IgD-negative memory B cell (primary cell): ENCODE results near the gene SPRR2F. TPM values are rescaled to one million over a fixed set of nuclear protein-coding genes. Genes with fewer than 3 reads are reported as not detected.
"Not testable (repeated sequence)": the region's sequence is repeated elsewhere in the genome, so short reads cannot be mapped to it uniquely, and the experiment has no call there.

Experiments
- H3K27ac Mint-ChIP-seq, 3 donors: one replicate each; pipeline ENCODE4 v1.8.0; 2020 to 2022; ENCODE audit warnings: mild to moderate bottlenecking in 3 of 3, mixed read lengths in 3 of 3, moderate library complexity in 1 of 3
- H3K27me3 Mint-ChIP-seq: one replicate; pipeline ENCODE4 v1.8.0; 2021; ENCODE audit warnings: mixed read lengths
- H3K36me3 Mint-ChIP-seq: one replicate; pipeline ENCODE4 v1.8.0; 2020; ENCODE audit warnings: mild to moderate bottlenecking, mixed read lengths
- H3K4me1 Mint-ChIP-seq, 3 donors: one replicate each; pipeline ENCODE4 v1.8.0; 2020 to 2022; ENCODE audit warnings: mixed read lengths in 3 of 3, mild to moderate bottlenecking in 1 of 3
- H3K4me3 Mint-ChIP-seq, 4 donors: one replicate each; pipeline ENCODE4 v1.8.0; 2020 to 2022; ENCODE audit warnings: mild to moderate bottlenecking in 4 of 4, mixed read lengths in 4 of 4, moderate library complexity in 3 of 4
- H3K9me3 Mint-ChIP-seq, 3 donors: one replicate each; pipeline ENCODE4 v1.8.0; 2020 to 2021; ENCODE audit warnings: mixed read lengths in 3 of 3, mild to moderate bottlenecking in 1 of 3
- polyA plus RNA-seq: library from polyadenylated mRNA; unstranded; fragments of 300-500 nt; fragmentation: Illumina TruSeq; gene quantifications from one replicate; pipeline ENCODE4 v1.2.3, GENCODE V29; 2021

The SPRR2F gene
- polyA plus RNA-seq, 1 donor from 2014 or later = not detected

DNA sequence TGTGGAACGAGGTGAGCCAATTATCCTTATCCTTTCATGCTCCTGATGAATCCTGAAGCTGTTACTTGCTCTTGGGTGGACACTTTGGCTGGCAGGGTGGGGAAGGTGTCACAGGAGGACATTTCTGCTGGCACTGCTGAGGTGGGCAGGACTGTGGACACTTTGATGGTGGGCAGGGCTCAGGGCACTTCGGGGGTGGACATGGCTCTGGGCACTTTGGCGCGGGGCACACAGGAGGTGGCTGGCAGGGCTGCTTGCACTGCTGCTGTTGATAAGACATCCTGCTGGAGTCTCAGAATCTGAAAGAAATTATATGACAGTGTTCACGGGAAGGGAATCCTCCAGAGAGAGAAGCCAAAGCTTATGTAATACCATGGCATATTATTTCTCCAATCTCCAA is 862 bp downstream of the SPRR2F start:
- not testable (repeated sequence) for H3K27me3 Mint-ChIP-seq, H3K4me1 Mint-ChIP-seq, H3K36me3 Mint-ChIP-seq, H3K4me3 Mint-ChIP-seq, H3K9me3 Mint-ChIP-seq, H3K27ac Mint-ChIP-seq

DNA sequence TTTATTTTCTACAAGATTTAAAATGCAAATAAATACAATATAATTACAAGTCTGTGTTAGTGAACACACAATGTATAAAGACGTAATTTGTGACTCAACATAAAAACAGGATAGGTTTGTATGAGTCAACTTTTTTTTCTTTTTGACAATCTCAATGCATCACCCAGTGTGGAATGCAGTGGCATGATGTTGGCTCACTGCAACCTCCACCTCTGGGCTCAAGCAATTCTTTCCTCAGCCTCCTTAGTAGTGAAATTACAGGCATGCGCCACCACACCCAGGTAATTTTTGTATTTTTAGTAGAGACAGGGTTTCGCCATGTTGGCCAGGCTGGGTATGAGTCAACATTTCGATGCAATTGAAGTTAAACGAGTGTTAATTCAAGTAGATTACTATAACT is 13.1 kb downstream of the SPRR2F start:
- Mint-ChIP-seq H3K4me3 (no peak overlapping the region), H3K36me3 (no peaks in the 10 kb centered on the region), H3K27me3 (peaks cover 12% of the 10 kb centered on the region), H3K4me1 (no peaks in the 10 kb centered on the region), H3K9me3 (peaks cover 4 to 7% (median 6%) of the 10 kb centered on the region in 3 donors), H3K27ac (no peak overlapping the region)

DNA sequence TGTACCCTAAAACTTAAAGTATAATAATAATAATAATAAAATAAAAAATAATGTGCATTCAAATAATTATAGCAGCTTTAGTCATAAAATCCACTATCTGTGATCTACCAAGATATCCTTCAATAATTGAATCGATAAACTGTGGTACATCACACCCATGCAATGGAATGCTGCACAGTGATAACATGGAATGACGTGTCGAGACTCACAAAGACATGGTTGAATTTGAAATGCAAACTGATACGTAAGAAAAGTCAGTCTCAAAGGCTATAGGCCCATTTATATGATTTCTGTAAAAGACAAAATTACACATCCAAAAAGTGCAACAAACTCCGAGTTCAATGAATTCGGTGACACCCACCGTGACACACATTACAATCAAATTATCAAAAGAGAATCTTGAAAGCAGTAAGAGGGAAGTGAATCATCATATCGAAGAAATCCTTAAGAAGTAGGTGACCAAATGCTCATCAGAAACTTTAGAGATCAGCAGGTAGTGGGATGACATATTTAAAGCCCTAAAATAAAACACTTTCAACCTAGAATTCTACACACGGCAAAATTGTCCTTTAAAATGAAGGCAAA is 13.8 kb downstream of the SPRR2F start:
- Mint-ChIP-seq H3K9me3 (peaks cover under 1 to 6% (median 2%) of the 10 kb centered on the region in 3 donors), H3K4me3 (peak overlapping the region in 1 of 4 donors; percentile 63), H3K36me3 (no peaks in the 10 kb centered on the region), H3K27ac (no peak overlapping the region), H3K27me3 (peaks cover 12% of the 10 kb centered on the region), H3K4me1 (no peaks in the 10 kb centered on the region)

DNA sequence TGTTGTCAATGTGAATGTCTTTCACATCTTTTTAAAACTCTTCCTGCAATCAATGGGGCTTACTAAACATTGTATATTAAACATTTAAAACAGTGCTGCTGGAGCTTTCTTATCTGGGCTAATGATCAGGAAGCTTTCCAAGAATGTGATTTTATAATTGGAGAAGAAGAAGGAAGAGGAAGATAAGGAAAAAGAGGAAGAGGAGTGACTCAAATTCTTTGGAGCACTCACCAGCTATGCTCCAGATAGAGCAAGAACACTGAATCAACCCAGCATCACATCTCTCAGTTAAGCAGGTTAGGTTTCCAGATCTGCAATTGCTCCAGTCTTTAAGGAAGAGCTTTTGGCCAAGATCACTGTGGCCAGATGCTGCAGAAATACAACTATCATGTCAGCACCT is 17.6 kb downstream of the SPRR2F start:
- no peaks in the 10 kb centered on the region for H3K4me1 Mint-ChIP-seq
- no peaks in the 10 kb centered on the region for H3K36me3 Mint-ChIP-seq
- peaks cover 12% of the 10 kb centered on the region for H3K27me3 Mint-ChIP-seq
- H3K4me3 Mint-ChIP-seq = no peak overlapping the region
- no peak overlapping the region for H3K27ac Mint-ChIP-seq
- peaks cover 0 to 3% (median 0%) of the 10 kb centered on the region in 3 donors for H3K9me3 Mint-ChIP-seq

GRCh38 chr1:153094426-153094825 is 18.9 kb downstream of the SPRR2F start, which contains the start of gene SPRR2E:
Gene SPRR2E (minus strand): TSS chr1:153094526. CDS start chr1:153093751, 775 bp downstream.
- Mint-ChIP-seq H3K27me3 (peaks cover 6% of the 10 kb centered on the region), H3K36me3 (no peaks in the 10 kb centered on the region), H3K4me3 (no peak within 1 kb of the TSS), H3K27ac (no peak within 1 kb of the TSS), H3K9me3 (peaks cover 0 to 3% (median 0%) of the 10 kb centered on the region in 3 donors), H3K4me1 (no peaks in the 10 kb centered on the region)

DNA sequence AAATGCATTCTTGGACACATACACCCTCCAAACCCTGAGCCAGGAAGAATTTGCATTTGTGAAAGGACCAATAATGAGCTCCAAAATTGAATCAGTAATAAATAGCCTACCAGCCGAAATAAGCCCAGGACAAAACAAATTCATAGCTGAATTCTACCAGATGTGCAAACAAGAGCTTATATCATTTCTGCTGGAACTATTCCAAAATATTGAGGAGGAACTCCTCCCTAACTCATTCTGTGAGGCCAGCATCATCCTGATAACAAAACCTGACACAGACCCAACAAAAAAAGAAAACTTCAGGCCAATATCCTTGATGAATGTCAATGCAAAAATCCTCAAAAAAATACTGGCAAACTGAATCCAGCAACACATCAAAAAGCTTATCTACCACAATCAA is 25.7 kb downstream of the SPRR2F start:
- Mint-ChIP-seq H3K36me3 (no peaks in the 10 kb centered on the region), H3K27me3 (peaks cover 2% of the 10 kb centered on the region), H3K27ac (no peak overlapping the region), H3K4me3 (no peak overlapping the region), H3K9me3 (peaks cover 0 to 7% (median 2%) of the 10 kb centered on the region in 3 donors), H3K4me1 (no peaks in the 10 kb centered on the region)

- H3K27me3 Mint-ChIP-seq = peaks cover 3% of the 10 kb centered on the region
- no peaks in the 10 kb centered on the region for H3K4me1 Mint-ChIP-seq
- H3K4me3 Mint-ChIP-seq = no peak overlapping the region
- H3K36me3 Mint-ChIP-seq = peaks cover 2% of the 10 kb centered on the region
- H3K27ac Mint-ChIP-seq = no peak overlapping the region
- H3K9me3 Mint-ChIP-seq = peaks cover 7 to 13% (median 12%) of the 10 kb centered on the region in 3 donors
These were observed 31.6 kb downstream of the SPRR2F start for GRCh38 chr1:153081736-153082135.

DNA sequence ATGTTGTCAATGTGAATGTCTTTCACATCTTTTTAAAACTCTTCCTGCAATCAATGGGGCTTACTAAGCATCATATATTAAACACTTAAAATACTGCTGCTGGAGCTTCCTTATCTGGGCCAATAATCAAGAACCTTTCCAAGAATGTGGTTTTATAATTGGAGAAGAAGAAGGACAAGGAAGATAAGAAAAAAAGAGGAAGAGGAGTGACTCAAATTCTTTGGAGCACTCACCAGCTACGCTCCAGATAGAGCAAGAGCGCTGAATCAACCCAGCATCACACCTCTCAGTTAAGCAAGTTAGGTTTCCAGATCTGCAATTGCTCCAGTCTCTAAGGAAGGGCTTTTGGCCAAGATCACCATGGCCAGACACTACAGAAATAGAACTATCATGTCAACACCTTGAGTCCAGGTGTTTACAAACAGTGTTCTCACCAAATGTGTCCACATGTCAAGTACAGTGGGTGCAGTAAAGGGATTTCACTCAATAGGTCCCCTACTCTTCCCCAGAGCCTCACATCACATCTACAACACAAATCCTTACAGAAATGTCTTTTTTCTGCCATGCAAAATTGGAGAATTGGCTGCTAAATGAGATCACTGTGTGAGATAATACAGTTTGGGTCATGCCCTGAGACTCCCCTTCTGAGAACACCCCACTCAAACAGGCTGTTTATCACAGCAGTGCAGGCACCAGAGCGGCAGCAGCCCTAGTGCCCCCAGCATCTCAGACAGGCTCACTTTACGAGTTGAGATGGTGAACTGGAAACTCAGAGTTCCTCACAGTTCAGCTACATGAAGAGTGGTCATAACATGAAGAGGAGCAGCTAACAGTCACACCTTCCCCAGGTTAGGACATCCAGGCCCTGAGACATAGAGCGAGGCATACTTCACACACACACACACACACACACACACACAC is 40.2 kb downstream of the SPRR2F start:
- Mint-ChIP-seq H3K27me3 (peaks cover 1% of the 10 kb centered on the region), H3K4me3 (no peak overlapping the region), H3K27ac (no peak overlapping the region), H3K9me3 (peaks cover 0 to 2% (median 0%) of the 10 kb centered on the region in 3 donors), H3K36me3 (no peaks in the 10 kb centered on the region), H3K4me1 (no peaks in the 10 kb centered on the region)

DNA sequence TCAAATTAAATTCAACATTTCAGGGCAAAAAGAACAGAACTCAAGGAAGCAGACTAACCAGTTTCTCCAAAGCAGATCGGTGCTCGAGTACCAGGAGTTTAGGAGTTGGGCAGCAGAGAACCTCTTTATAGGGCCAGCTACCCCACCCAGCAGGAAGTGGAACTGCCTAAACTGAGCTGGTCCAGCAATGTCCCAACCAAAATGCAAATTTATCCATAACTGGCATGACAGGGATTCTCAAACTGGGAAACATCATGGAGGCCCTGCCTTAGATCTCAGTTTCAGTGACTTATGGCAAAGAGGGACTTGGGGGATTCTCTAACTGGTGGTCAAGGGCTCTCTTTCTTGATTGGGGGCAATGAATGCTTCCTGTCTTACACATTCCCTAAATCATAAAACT is 41.8 kb downstream of the SPRR2F start, which contains the start of gene SPRR2B:
SPRR2B (minus strand) TSS at position 101 of the 400 bp plus-strand sequence. CDS start 772 bp downstream, outside the sequence.
- H3K9me3 Mint-ChIP-seq = peaks cover 0 to 4% (median 2%) of the 10 kb centered on the region in 3 donors
- H3K4me3 Mint-ChIP-seq = no peak within 1 kb of the TSS
- H3K36me3 Mint-ChIP-seq = no peaks in the 10 kb centered on the region
- no peaks in the 10 kb centered on the region for H3K27me3 Mint-ChIP-seq
- H3K27ac Mint-ChIP-seq = no peak within 1 kb of the TSS
- no peaks in the 10 kb centered on the region for H3K4me1 Mint-ChIP-seq

GRCh38 chr1:153070243-153070642 is 43.1 kb downstream of the SPRR2F start:
- Mint-ChIP-seq H3K27me3 (no peaks in the 10 kb centered on the region), H3K27ac (no peak overlapping the region), H3K36me3 (no peaks in the 10 kb centered on the region), H3K9me3 (peaks cover 0 to 4% (median 2%) of the 10 kb centered on the region in 3 donors), H3K4me1 (no peaks in the 10 kb centered on the region), H3K4me3 (no peak overlapping the region)

Other genes with a start within 250 kb of the SPRR2F start
- not detected for gene SMCP, start 235.2 kb downstream of the SPRR2F start, polyA plus RNA-seq
- not detected for gene IVL, start 205.0 kb downstream of the SPRR2F start, polyA plus RNA-seq
- not detected for gene SPRR5, start 166.3 kb downstream of the SPRR2F start, polyA plus RNA-seq
- gene SPRR4, start 142.9 kb downstream of the SPRR2F start, polyA plus RNA-seq = not detected
- not detected for gene SPRR1A, start 129.4 kb downstream of the SPRR2F start, polyA plus RNA-seq
- gene SPRR3, start 111.8 kb downstream of the SPRR2F start, polyA plus RNA-seq = not detected
- gene SPRR1B, start 82.3 kb downstream of the SPRR2F start, polyA plus RNA-seq = not detected
- not detected for gene SPRR2D, start 72.4 kb downstream of the SPRR2F start, polyA plus RNA-seq
- gene SPRR2A, start 56.0 kb downstream of the SPRR2F start, polyA plus RNA-seq = not detected
- not detected for gene SPRR2B, start 41.9 kb downstream of the SPRR2F start, polyA plus RNA-seq
- not detected for gene SPRR2E, start 19.0 kb downstream of the SPRR2F start, polyA plus RNA-seq
- gene SPRR2G, start 37.4 kb upstream of the SPRR2F start, polyA plus RNA-seq = not detected
- gene LELP1, start 89.9 kb upstream of the SPRR2F start, polyA plus RNA-seq = not detected
- gene PRR9, start 104.1 kb upstream of the SPRR2F start, polyA plus RNA-seq = not detected
- not detected for gene LORICRIN, start 146.2 kb upstream of the SPRR2F start, polyA plus RNA-seq
- not detected for gene PGLYRP3, start 199.4 kb upstream of the SPRR2F start, polyA plus RNA-seq
- not detected for gene PGLYRP4, start 235.3 kb upstream of the SPRR2F start, polyA plus RNA-seq
- 44.6 TPM for gene S100A9, start 244.3 kb upstream of the SPRR2F start, polyA plus RNA-seq